AG10803 (cell line): ENCODE results near the gene HOXB1.

Source experiments
- DNase-seq: peaks from one replicate; pipeline ENCODE4 v3.0.0; 2010; ENCODE audit warnings: low read depth
- H3K4me3 ChIP-seq: 2 replicates; pipeline ENCODE4 v1.5.1; 2011; ENCODE audit warnings: mild to moderate bottlenecking, low read length, control low read depth
- CTCF ChIP-seq: conservative IDR thresholded peaks from 2 replicates; pipeline ENCODE4 v1.5.1; 2011; ENCODE audit warnings: mild to moderate bottlenecking, low read length, control low read depth, inconsistent platforms

The HOXB1 gene

GRCh38 chr17:48548523-48549280 lies 17.9 kb upstream of the HOXB1 start:
- TF ChIP-seq CTCF = no peak
- peak overlapping the region; percentile 24 for H3K4me3 ChIP-seq
- DNase-seq = no peak

GRCh38 chr17:48547808-48548522 lies 17.2 kb upstream of the HOXB1 start:
- H3K4me3 ChIP-seq = peak overlapping the region; percentile 39
- no peak for TF ChIP-seq CTCF
- DNase-seq = peak; percentile 82

GRCh38 chr17:48546924-48547807 lies 16.4 kb upstream of the HOXB1 start:
- peak overlapping the region; percentile 39 for H3K4me3 ChIP-seq
- no peak for TF ChIP-seq CTCF
- peak; percentile 68 for DNase-seq

GRCh38 chr17:48546137-48546923 lies 15.5 kb upstream of the HOXB1 start:
- no peak for TF ChIP-seq CTCF
- DNase-seq = peak; percentile 65
- peak overlapping the region; percentile 39 for H3K4me3 ChIP-seq

- TF ChIP-seq CTCF = no peak
- H3K4me3 ChIP-seq = no peak overlapping the region
- no peak for DNase-seq
Observed at GRCh38 chr17:48545539-48545938, 14.7 kb upstream of the HOXB1 start.

- peak; percentile 62 for DNase-seq
- no peak for TF ChIP-seq CTCF
- H3K4me3 ChIP-seq = peak within 1 kb of the TSS; percentile 93
Observed at GRCh38 chr17:48545022-48545375, 14.2 kb upstream of the HOXB1 start, which contains the start of gene HOXB2. HOXB2 (minus strand) TSS chr17:48545109; CDS start chr17:48544911, 198 bp downstream.
